HepG2 (cell line): ENCODE results near the gene NTM. TPM values are rescaled to one million over a fixed set of nuclear protein-coding genes. Genes with fewer than 3 reads are reported as not detected.

Experiments used
- ATAC-seq: fragments of 200-7000 bp; cut with Tn5 transposase; 3 replicates; pipeline ENCODE4 v1.9.1; 2020; ENCODE audit warnings: mild to moderate bottlenecking, moderate library complexity
- BruUV-seq: library from RNA; stranded (reverse); fragments of 400-500 nt; replicated peaks from 2 replicates; lab custom pipeline; 2021; lab: Mats Ljungman, UMichigan
- CTCF ChIA-PET: fragments of 300-600 bp; formaldehyde crosslinking; extraction: SDS; loops from one replicate; lab custom pipeline; 2021; ENCODE audit warnings: low total read pairs, inconsistent platforms, low intra/inter-chr PET ratio; lab: Yijun Ruan, JAX
- POLR2A ChIA-PET: fragments of 350-600 bp; sonication (Branson Sonifier 250); formaldehyde crosslinking; loops from one replicate; lab custom pipeline; 2020; ENCODE audit warnings: antibody characterized with exemption, inconsistent platforms; lab: Yijun Ruan, JAX
- DNase-seq: peaks from one replicate; pipeline ENCODE4 v3.0.0-alpha.2; 2015; ENCODE audit warnings: low spot score
- FAIRE-seq: peaks from 3 replicates; lab custom pipeline; 2011; peaks lifted over from hg19 to GRCh38; lab: Jason Lieb, UNC
- H2AFZ ChIP-seq: one replicate; pipeline ENCODE4 v1.6.1; 2011; ENCODE audit warnings: low read length, inconsistent platforms
- H3K27ac ChIP-seq: fragments of 300-600 bp; 3 replicates; pipeline ENCODE4 v1.8.0; 2011; ENCODE audit warnings: mixed run types, mild to moderate bottlenecking, mixed read lengths, low read length, inconsistent platforms; ENCODE audit not compliant: insufficient read depth; ENCODE audit errors: extremely low read length
- H3K27me3 ChIP-seq, 2 experiments: fragments of 200-600 bp in 1 of 2; 2 replicates in 1 of 2; 3 replicates in 1 of 2; pipeline versions ENCODE4 v1.6.0 to v1.8.0; 2011; ENCODE audit warnings: low read length in 2 of 2, mild to moderate bottlenecking in 2 of 2, moderate library complexity in 2 of 2, inconsistent platforms in 1 of 2; ENCODE audit not compliant: insufficient read depth in 2 of 2, control insufficient read depth in 1 of 2
- H3K36me3 ChIP-seq, 2 experiments: fragments of 200-600 bp in 1 of 2; replicated peaks in 1 of 2; 2 replicates in 1 of 2; 3 replicates in 1 of 2; pipeline versions ENCODE4 v1.5.1 to v1.8.0; 2011; ENCODE audit warnings: low read length in 2 of 2, inconsistent platforms in 1 of 2; ENCODE audit not compliant: insufficient read depth in 2 of 2, control insufficient read depth in 1 of 2
- H3K4me1 ChIP-seq: 2 replicates; pipeline ENCODE4 v1.5.1; 2012; ENCODE audit warnings: low read length, inconsistent platforms; ENCODE audit not compliant: insufficient read depth
- H3K4me2 ChIP-seq: 2 replicates; pipeline ENCODE4 v1.6.0; 2011; ENCODE audit warnings: low read depth, low read length, inconsistent platforms
- H3K4me3 ChIP-seq, 3 experiments: fragments of 200-600 bp in 1 of 3; sonication (generic), shearing (Covaris generic) in 1 of 3; replicated peaks in 1 of 3; 2 replicates each; pipeline ENCODE4 v1.5.1; 2011 to 2016; ENCODE audit warnings: low read length in 3 of 3, inconsistent platforms in 2 of 3, low read depth in 2 of 3, mild to moderate bottlenecking in 2 of 3, control low read depth in 1 of 3, mixed read lengths in 1 of 3; ENCODE audit not compliant: insufficient read depth in 1 of 3
- H3K79me2 ChIP-seq: one replicate; pipeline ENCODE4 v1.6.1; 2011; ENCODE audit warnings: low read length, inconsistent platforms; ENCODE audit not compliant: insufficient read depth
- H3K9ac ChIP-seq: 2 replicates; pipeline ENCODE4 v1.6.0; 2011; ENCODE audit warnings: mild to moderate bottlenecking, low read depth, low read length, inconsistent platforms; ENCODE audit not compliant: insufficient read depth
- H3K9me3 ChIP-seq: 2 replicates; pipeline ENCODE4 v1.5.1; 2012; ENCODE audit warnings: mild to moderate bottlenecking, low read length
- H4K20me1 ChIP-seq: 2 replicates; pipeline ENCODE4 v1.6.0; 2011; ENCODE audit warnings: inconsistent platforms, mild to moderate bottlenecking, low read length, moderate library complexity; ENCODE audit not compliant: insufficient read depth
- FOXA3 ChIP-seq: IDR thresholded peaks from 2 replicates; pipeline ENCODE4 v1.6.1; 2016; ENCODE audit warnings: missing genetic modification reagents, missing compliant biosample characterization
- HNF1B ChIP-seq: sonication (generic); formaldehyde crosslinking; IDR thresholded peaks from 2 replicates; pipeline ENCODE4 v1.5.1; 2020; ENCODE audit warnings: mild to moderate bottlenecking, moderate library complexity, missing genetic modification reagents
- PLSCR1 ChIP-seq: sonication (generic); formaldehyde crosslinking; IDR thresholded peaks from 2 replicates; pipeline ENCODE4 v1.5.0; 2020; ENCODE audit warnings: missing genetic modification reagents, mild to moderate bottlenecking, borderline replicate concordance
- REPIN1 ChIP-seq: sonication (generic); formaldehyde crosslinking; IDR thresholded peaks from 2 replicates; pipeline ENCODE4 v1.8.0; 2022; ENCODE audit warnings: missing genetic modification reagents, low read depth, mild to moderate bottlenecking, borderline replicate concordance
- SALL2 ChIP-seq: sonication (generic); formaldehyde crosslinking; IDR thresholded peaks from 2 replicates; pipeline ENCODE4 v1.8.1; 2023; ENCODE audit warnings: mild to moderate bottlenecking, missing genetic modification reagents, inconsistent platforms
- SRSF9 ChIP-seq: fragments of 200-400 bp; formaldehyde crosslinking; IDR thresholded peaks from 2 replicates; pipeline ENCODE4 v1.6.1; 2018; ENCODE audit warnings: borderline replicate concordance, mild to moderate bottlenecking, low read depth, low read length; ENCODE audit not compliant: insufficient read depth, poor library complexity, severe bottlenecking
- STAT6 ChIP-seq: sonication (generic); formaldehyde crosslinking; IDR thresholded peaks from 2 replicates; pipeline ENCODE4 v1.4.0; 2020; ENCODE audit warnings: missing genetic modification reagents, mild to moderate bottlenecking, borderline replicate concordance
- ZBTB1 ChIP-seq: sonication (generic); formaldehyde crosslinking; IDR thresholded peaks from 2 replicates; pipeline ENCODE4 v1.4.0; 2020; ENCODE audit warnings: missing genetic modification reagents, borderline replicate concordance
- ZC3H4 ChIP-seq: sonication (generic); formaldehyde crosslinking; IDR thresholded peaks from 2 replicates; pipeline ENCODE4 v1.4.0; 2020; ENCODE audit warnings: missing genetic modification reagents, borderline replicate concordance
- ZMYM3 ChIP-seq: sonication (generic); formaldehyde crosslinking; IDR thresholded peaks from 2 replicates; pipeline ENCODE4 v1.5.1; 2020; ENCODE audit warnings: mild to moderate bottlenecking, missing genetic modification reagents
- ZNF367 ChIP-seq: sonication (generic); formaldehyde crosslinking; IDR thresholded peaks from 2 replicates; pipeline ENCODE4 v1.4.0; 2020; ENCODE audit warnings: missing genetic modification reagents, borderline replicate concordance
- WGBS: methylation state at CpG from one replicate; pipeline ENCODE4 v1.1.6; 2017; ENCODE audit warnings: low lambda C conversion rate; 5-methylcytosine and 5-hydroxymethylcytosine counted together
- in situ Hi-C: cut with HindIII; loops from 2 replicates; pipeline ENCODE4 v1.10.0; 2017; ENCODE audit warnings: low pct_unique_long_range_greater_than_20kb; ENCODE audit not compliant: extremely low pct_ligation_motif_present
- intact Hi-C: fragments of 100-400 bp; cut with micrococcal nuclease; formaldehyde crosslinking; loops from one replicate; pipeline ENCODE4 v1.10.0; 2022; ENCODE audit not compliant: unreplicated experiment
- polyA plus RNA-seq, 8 experiments: library from polyadenylated mRNA; depleted of rRNA in 3 of 8; stranded (reverse) in 7 of 8; unstranded in 1 of 8; fragments of >200 nt; fragmentation: Illumina TruSeq in 4 of 8; extraction: Trizol in 4 of 8; gene quantifications; 2 replicates each; pipeline versions ENCODE4 v1.2.1 to v1.2.3, GENCODE V29; 2011 to 2016; ENCODE audit warnings: low read depth in 4 of 8, missing spikeins in 1 of 8, mixed read lengths in 1 of 8; ENCODE audit not compliant: insufficient read depth in 1 of 8
- total RNA-seq, 5 experiments: library from RNA; depleted of rRNA; stranded (reverse); fragments of >200 nt; fragmentation: Illumina TruSeq; extraction: Trizol; gene quantifications; 2 replicates each; pipeline ENCODE4 v1.2.3, GENCODE V29; 2016; ENCODE audit warnings: low read depth in 1 of 5
- TF ChIP-seq, protein P1 (sequence below), 2 experiments: sonication (generic) in 1 of 2; formaldehyde crosslinking in 1 of 2; IDR thresholded peaks; 2 replicates each; pipeline versions ENCODE4 v1.5.1 to v1.6.1; 2011 to 2020; ENCODE audit warnings: borderline replicate concordance in 1 of 2, low read depth in 1 of 2, low read length in 1 of 2, mild to moderate bottlenecking in 1 of 2, missing genetic modification reagents in 1 of 2, moderate library complexity in 1 of 2

Gene NTM
- total and polyA plus RNA-seq, 2 of the 13 experiments (the other 11 are each of a cell fraction or from before 2014, with no cell fraction given): not detected

GRCh38 chr11:131612533-131612932, 242.1 kb downstream of the NTM start:
- H3K9ac ChIP-seq: no peak overlapping the region
- POLR2A ChIA-PET: no interaction called here
- WGBS: 16% methylated on average over 4 of the region's 5 CpGs
- H3K4me1 ChIP-seq: no peaks in the 10 kb centered on the region
- H3K27ac ChIP-seq: no peak overlapping the region
- H3K27me3 ChIP-seq: peaks cover 2 to 34% of the 10 kb centered on the region in 2 experiments
- H3K4me2 ChIP-seq: no peak overlapping the region
- no peak for FAIRE-seq
- no peak overlapping the region for H3K4me3 ChIP-seq
- in situ Hi-C loops: no loop called here
- no TSS peak for BruUV-seq
- CTCF ChIA-PET: no interaction called here
- no peak for DNase-seq
- H3K79me2 ChIP-seq: no peaks in the 10 kb centered on the region
- TF ChIP-seq FOXA3 (CRISPR knock-in tag) (no peak), ZBTB1 (CRISPR knock-in tag) (no peak), ZMYM3 (CRISPR knock-in tag) (no peak), PLSCR1 (CRISPR knock-in tag) (no peak), SALL2 (CRISPR knock-in tag) (no peak), ZNF367 (no peak), STAT6 (no peak), REPIN1 (CRISPR knock-in tag) (no peak), SRSF9 (no peak), HNF1B (CRISPR knock-in tag) (no peak), ZC3H4 (CRISPR knock-in tag) (no peak)
- TF ChIP-seq, protein P1, sequence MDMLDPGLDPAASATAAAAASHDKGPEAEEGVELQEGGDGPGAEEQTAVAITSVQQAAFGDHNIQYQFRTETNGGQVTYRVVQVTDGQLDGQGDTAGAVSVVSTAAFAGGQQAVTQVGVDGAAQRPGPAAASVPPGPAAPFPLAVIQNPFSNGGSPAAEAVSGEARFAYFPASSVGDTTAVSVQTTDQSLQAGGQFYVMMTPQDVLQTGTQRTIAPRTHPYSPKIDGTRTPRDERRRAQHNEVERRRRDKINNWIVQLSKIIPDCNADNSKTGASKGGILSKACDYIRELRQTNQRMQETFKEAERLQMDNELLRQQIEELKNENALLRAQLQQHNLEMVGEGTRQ (IDR thresholded peaks at IDR 0.05; ENCODE audit: low read depth, low read length): no peak
- TF ChIP-seq, protein P1 (CRISPR knock-in tag; IDR thresholded peaks at IDR 0.05; ENCODE audit: borderline replicate concordance): no peak
- TF ChIP-seq, all 625 proteins: peak for 0
- no peak for ATAC-seq
- H2AFZ ChIP-seq: no peak overlapping the region
- H3K36me3 ChIP-seq: no peaks in the 10 kb centered on the region
- H3K9me3 ChIP-seq: no peaks in the 10 kb centered on the region
- no peaks in the 10 kb centered on the region for H4K20me1 ChIP-seq
- intact Hi-C loops: no loop called here
